Stimulated activated CD8-positive, alpha-beta memory T cell treated with anti-CD3 and anti-CD28 coated beads, Interleukin-12 subunit alpha, Interleukin-12 subunit beta, amount 100 ng/mL, for 1 hour (primary cell): ENCODE data around the gene SLC7A6.

Experiments used
- DNase-seq: peaks from one replicate; pipeline ENCODE4 v3.0.0-alpha.2; 2020; ENCODE audit warnings: low read depth

Gene SLC7A6

GRCh38 chr16:68346892-68347480 lies 82.7 kb downstream of the SLC7A6 start:
- no peak for DNase-seq

DNA sequence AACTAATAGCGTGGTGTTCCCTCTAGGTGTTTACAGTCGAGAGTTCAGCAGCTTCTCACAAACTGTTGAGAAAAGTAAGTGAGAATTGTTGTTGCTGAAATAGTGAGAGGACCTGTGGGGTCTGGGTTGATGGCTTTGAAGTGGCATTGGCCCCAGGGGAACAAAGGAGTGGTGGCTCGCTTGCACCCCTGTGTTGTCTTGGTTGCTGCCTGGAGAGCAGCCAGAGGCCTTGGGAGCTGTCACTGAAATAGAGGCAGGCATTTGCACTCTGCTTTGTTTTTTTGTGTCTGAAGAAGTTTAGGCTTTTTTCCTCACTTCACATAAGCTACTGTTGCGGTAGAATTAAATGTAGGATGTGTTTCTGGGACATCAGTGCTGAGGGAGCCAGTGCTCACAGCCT lies 83.3 kb downstream of the SLC7A6 start:
- no peak for DNase-seq

DNA sequence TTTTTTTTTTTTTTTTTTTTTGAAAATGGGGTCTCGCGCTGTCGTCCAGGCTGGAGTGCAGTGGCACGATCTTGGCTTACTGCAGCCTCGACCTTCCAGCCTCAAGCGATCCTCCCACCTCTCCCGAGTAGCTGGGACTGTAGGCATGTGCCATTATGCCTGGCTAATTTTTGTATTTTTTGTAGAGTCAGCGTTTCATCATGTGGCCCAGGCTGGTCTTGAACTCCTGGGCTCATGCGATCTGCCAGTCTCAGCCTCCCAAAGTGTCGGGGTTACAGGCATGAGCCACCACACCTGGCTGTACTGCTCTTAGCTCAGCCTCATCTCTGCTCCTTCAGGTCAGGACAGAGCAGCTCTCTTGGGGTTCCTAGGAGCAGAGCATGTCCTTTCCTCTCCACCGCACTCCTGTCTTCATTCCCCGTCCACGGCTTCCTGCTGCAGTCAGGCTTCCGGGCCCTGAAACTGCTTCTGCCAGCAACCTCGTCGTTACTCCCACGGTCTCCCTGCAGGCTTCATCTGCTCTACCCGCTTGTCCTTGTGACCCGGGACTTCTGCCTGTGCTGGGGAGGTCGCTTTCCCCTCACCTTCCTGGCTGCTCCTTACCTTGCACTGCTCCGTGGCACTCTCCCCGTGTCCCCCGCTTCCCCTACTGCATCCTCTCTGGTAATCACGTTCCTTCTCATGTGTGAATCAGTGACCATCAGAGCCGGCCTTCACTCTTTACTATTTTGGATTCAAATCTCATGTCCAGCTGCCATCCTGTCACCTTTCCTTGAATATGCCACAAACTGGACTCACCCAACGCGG lies 84.5 kb downstream of the SLC7A6 start:
- DNase-seq = no peak

GRCh38 chr16:68349838-68350410 lies 85.6 kb downstream of the SLC7A6 start:
- no peak for DNase-seq

- no peak for DNase-seq
These were observed 86.6 kb downstream of the SLC7A6 start for GRCh38 chr16:68350813-68351350.
